Omental fat pad (tissue), 4 donors: ENCODE measurements around the gene BMP6. TPM values are rescaled to one million over a fixed set of nuclear protein-coding genes. Genes with fewer than 3 reads are reported as not detected.

Experiments
- ATAC-seq: fragments of 150-250 bp; one replicate; pipeline ENCODE4 v1.9.1; 2016; ENCODE audit warnings: mild to moderate bottlenecking, moderate library complexity; ENCODE audit not compliant: low FRiP score
- DNase-seq: peaks from one replicate; pipeline ENCODE4 v3.0.0-alpha.2; 2019; ENCODE audit warnings: low spot score
- CTCF ChIP-seq, 3 donors: fragments of 450-650 bp; IDR thresholded peaks; one replicate each; pipeline ENCODE4 v1.5.1; 2016 to 2017; ENCODE audit warnings: antibody characterized with exemption in 3 of 3, mild to moderate bottlenecking in 3 of 3, moderate library complexity in 2 of 3
- total RNA-seq, 4 donors: library from RNA; depleted of rRNA; stranded (reverse); fragments of >200 nt; gene quantifications; one replicate each; pipeline ENCODE4 v1.1.0, GENCODE V29; 2016

The BMP6 gene
- total RNA-seq, 4 donors from 2014 or later = 4.6 to 72.2 (median 20.7) TPM

- no peak for TF ChIP-seq CTCF (IDR thresholded peaks at IDR 0.05)
- DNase-seq (no peak), ATAC-seq (no peak)
These were observed 33.4 kb downstream of the BMP6 start for GRCh38 chr6:7759320-7759719.

GRCh38 chr6:7761051-7761450 lies 35.2 kb downstream of the BMP6 start:
- TF ChIP-seq CTCF (IDR thresholded peaks at IDR 0.05) = no peak
- no peak for ATAC-seq
- no peak for DNase-seq

- TF ChIP-seq CTCF (IDR thresholded peaks at IDR 0.05) = no peak
- DNase-seq (no peak), ATAC-seq (no peak)
These were observed 36.9 kb downstream of the BMP6 start for GRCh38 chr6:7762760-7763159.

- no peak for TF ChIP-seq CTCF (IDR thresholded peaks at IDR 0.05)
- DNase-seq = no peak
- ATAC-seq = no peak
These were observed 38.0 kb downstream of the BMP6 start for GRCh38 chr6:7763881-7764280.

- ATAC-seq (no peak), DNase-seq (no peak)
- no peak for TF ChIP-seq CTCF (IDR thresholded peaks at IDR 0.05)
These were observed 39.9 kb downstream of the BMP6 start for GRCh38 chr6:7765575-7766325.

- no peak for DNase-seq
- ATAC-seq = no peak
- TF ChIP-seq CTCF (IDR thresholded peaks at IDR 0.05) = no peak
These were observed 43.8 kb downstream of the BMP6 start for GRCh38 chr6:7769702-7770101.

- ATAC-seq = no peak
These were observed 44.2 kb downstream of the BMP6 start for GRCh38 chr6:7770111-7770510.

More at GRCh38 chr6:7770111-7770510, 44.2 kb downstream of the BMP6 start:
- no peak for DNase-seq
- TF ChIP-seq CTCF (IDR thresholded peaks at IDR 0.05) = no peak
